ENCODE results near the gene GATAD2B. TPM values are rescaled to one million over a fixed set of nuclear protein-coding genes. Genes with fewer than 3 reads are reported as not detected.
"Not testable (repeated sequence)": the region's sequence is repeated elsewhere in the genome, so short reads cannot be mapped to it uniquely, and the experiment has no call there.

The GATAD2B gene
- total RNA-seq, 4 donors from 2014 or later: 20.1 to 28.8 (median 21.5) TPM

DNA sequence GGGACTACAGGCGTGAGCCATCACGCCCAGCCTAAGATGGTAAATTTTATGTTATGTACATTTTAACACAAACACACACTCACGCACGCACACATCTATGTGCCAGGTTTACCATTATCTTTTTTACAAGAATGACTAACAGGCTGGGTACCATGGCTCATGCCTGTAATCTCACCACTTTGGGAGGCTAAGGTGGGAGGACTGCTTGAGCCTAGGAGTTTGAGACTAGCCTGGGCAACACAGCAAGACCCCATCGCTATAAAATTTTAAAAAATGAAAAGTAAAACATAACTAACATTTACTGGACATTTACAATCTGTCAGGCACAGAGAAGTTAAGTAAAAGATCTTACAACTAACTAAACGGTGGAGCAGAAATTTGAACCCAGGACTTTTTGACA, 14.7 kb downstream of the GATAD2B start:
- peaks cover 0 to 2% of the 10 kb centered on the region in 2 donors for H3K36me3 ChIP-seq
- H3K27me3 ChIP-seq: no peaks in the 10 kb centered on the region
- H3K27ac ChIP-seq: no peak overlapping the region
- DNase-seq: no peak
- no peak overlapping the region for H3K4me3 ChIP-seq (replicated peaks in 1 of 3)
- TF ChIP-seq POLR2A (IDR thresholded peaks at IDR 0.05): no peak
- TF ChIP-seq, protein P1, sequence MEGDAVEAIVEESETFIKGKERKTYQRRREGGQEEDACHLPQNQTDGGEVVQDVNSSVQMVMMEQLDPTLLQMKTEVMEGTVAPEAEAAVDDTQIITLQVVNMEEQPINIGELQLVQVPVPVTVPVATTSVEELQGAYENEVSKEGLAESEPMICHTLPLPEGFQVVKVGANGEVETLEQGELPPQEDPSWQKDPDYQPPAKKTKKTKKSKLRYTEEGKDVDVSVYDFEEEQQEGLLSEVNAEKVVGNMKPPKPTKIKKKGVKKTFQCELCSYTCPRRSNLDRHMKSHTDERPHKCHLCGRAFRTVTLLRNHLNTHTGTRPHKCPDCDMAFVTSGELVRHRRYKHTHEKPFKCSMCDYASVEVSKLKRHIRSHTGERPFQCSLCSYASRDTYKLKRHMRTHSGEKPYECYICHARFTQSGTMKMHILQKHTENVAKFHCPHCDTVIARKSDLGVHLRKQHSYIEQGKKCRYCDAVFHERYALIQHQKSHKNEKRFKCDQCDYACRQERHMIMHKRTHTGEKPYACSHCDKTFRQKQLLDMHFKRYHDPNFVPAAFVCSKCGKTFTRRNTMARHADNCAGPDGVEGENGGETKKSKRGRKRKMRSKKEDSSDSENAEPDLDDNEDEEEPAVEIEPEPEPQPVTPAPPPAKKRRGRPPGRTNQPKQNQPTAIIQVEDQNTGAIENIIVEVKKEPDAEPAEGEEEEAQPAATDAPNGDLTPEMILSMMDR (IDR thresholded peaks at IDR 0.05): no peak
- peaks cover 5 to 8% of the 10 kb centered on the region in 2 donors for H3K4me1 ChIP-seq
- 95 to 97% methylated on average over 6 of the region's 6 CpGs for WGBS, 2 donors
- no peaks in the 10 kb centered on the region for H3K9me3 ChIP-seq
- intact Hi-C loops (cut with DNase I): no loop called here

GRCh38 chr1:153907134-153907533, 15.6 kb downstream of the GATAD2B start:
- peaks cover 0 to 2% of the 10 kb centered on the region in 2 donors for H3K36me3 ChIP-seq
- WGBS, 2 donors: 87 to 88% methylated on average over 6 of the region's 6 CpGs
- no peak overlapping the region for H3K27ac ChIP-seq
- H3K27me3 ChIP-seq: no peaks in the 10 kb centered on the region
- intact Hi-C loops (cut with DNase I): no loop called here
- no peaks in the 10 kb centered on the region for H3K9me3 ChIP-seq
- peaks cover 5 to 8% of the 10 kb centered on the region in 2 donors for H3K4me1 ChIP-seq
- DNase-seq: no peak
- H3K4me3 ChIP-seq (replicated peaks in 1 of 3): no peak overlapping the region
- no peak for TF ChIP-seq POLR2A (IDR thresholded peaks at IDR 0.05)
- TF ChIP-seq, protein P1 (IDR thresholded peaks at IDR 0.05): no peak

- Histone ChIP-seq H3K27ac (no peak overlapping the region), H3K4me3 (replicated peaks in 1 of 3) (no peak overlapping the region), H3K36me3 (peaks cover 0 to 2% of the 10 kb centered on the region in 2 donors), H3K4me1 (peaks cover 5 to 8% of the 10 kb centered on the region in 2 donors), H3K9me3 (no peaks in the 10 kb centered on the region), H3K27me3 (no peaks in the 10 kb centered on the region)
- DNase-seq: no peak
- intact Hi-C loops (cut with DNase I): no loop called here
- no peak for TF ChIP-seq POLR2A (IDR thresholded peaks at IDR 0.05)
- TF ChIP-seq, protein P1 (IDR thresholded peaks at IDR 0.05): no peak
- WGBS, 2 donors: 87 to 94% methylated on average over 1 of the region's 1 CpG
Observed at GRCh38 chr1:153906396-153906795, 16.4 kb downstream of the GATAD2B start.

GRCh38 chr1:153905908-153906307, 16.9 kb downstream of the GATAD2B start:
- H3K27ac ChIP-seq; H3K4me1 ChIP-seq; H3K27me3 ChIP-seq; DNase-seq; H3K36me3 ChIP-seq; H3K9me3 ChIP-seq; intact Hi-C loops (cut with DNase I); H3K4me3 ChIP-seq (replicated peaks in 1 of 3): not testable (repeated sequence)
- WGBS, 2 donors: 93 to 95% methylated on average over 8 of the region's 8 CpGs

- TF ChIP-seq POLR2A (IDR thresholded peaks at IDR 0.05): no peak
- TF ChIP-seq, protein P1 (IDR thresholded peaks at IDR 0.05): no peak
- no peaks in the 10 kb centered on the region for H3K27me3 ChIP-seq
- no peaks in the 10 kb centered on the region for H3K9me3 ChIP-seq
- no peak overlapping the region for H3K27ac ChIP-seq
- H3K4me3 ChIP-seq (replicated peaks in 1 of 3): no peak overlapping the region
- peaks cover 0 to 2% of the 10 kb centered on the region in 2 donors for H3K36me3 ChIP-seq
- 80% methylated on average over 14 of the region's 14 CpGs for WGBS, 2 donors
- H3K4me1 ChIP-seq: peaks cover 12 to 17% of the 10 kb centered on the region in 2 donors
- peak; percentile 35 to 49 for DNase-seq
- intact Hi-C loops (cut with DNase I): no loop called here
Observed at GRCh38 chr1:153903841-153904455, 18.8 kb downstream of the GATAD2B start.

Data from thyroid gland (tissue), 4 donors.